ENCODE data around the gene URB1.

The URB1 gene

DNA sequence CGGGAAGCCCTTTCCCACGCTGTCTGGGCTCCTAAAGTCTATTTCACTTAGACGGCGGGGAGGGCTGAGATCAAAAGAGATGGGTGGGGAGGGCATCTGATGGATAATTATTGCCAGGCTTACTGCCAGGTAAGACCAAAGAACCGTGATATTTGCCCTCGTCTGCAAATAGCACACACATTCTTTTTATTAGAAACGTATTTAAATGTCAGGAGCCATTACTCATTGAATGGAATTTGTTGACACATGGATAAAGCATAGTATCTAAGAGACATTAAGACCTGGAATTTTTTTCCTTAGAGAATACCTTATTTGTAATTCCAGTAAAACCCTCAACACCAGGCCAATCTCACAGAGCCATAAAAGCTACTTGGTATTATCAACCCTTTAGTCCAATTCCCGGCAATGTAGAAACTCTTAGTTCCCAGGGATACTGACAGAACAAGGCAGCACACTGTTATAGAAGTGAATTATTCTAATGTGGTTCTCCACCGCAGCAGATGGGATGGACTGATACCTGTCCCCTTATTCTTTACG lies 10.6 kb downstream of the URB1 start:
- TF ChIP-seq, protein P1, sequence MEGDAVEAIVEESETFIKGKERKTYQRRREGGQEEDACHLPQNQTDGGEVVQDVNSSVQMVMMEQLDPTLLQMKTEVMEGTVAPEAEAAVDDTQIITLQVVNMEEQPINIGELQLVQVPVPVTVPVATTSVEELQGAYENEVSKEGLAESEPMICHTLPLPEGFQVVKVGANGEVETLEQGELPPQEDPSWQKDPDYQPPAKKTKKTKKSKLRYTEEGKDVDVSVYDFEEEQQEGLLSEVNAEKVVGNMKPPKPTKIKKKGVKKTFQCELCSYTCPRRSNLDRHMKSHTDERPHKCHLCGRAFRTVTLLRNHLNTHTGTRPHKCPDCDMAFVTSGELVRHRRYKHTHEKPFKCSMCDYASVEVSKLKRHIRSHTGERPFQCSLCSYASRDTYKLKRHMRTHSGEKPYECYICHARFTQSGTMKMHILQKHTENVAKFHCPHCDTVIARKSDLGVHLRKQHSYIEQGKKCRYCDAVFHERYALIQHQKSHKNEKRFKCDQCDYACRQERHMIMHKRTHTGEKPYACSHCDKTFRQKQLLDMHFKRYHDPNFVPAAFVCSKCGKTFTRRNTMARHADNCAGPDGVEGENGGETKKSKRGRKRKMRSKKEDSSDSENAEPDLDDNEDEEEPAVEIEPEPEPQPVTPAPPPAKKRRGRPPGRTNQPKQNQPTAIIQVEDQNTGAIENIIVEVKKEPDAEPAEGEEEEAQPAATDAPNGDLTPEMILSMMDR (IDR thresholded peaks at IDR 0.05; ENCODE audit: low read depth, low read length): no peak

GRCh38 chr21:32381571-32381970 lies 11.2 kb downstream of the URB1 start:
- TF ChIP-seq, protein P1 (IDR thresholded peaks at IDR 0.05; ENCODE audit: low read depth, low read length): no peak

More for the DNA sequence above, 10.6 kb downstream of the URB1 start:
- no peak overlapping the region for H3K4me3 ChIP-seq (ENCODE audit: low read depth, low read length)

GRCh38 chr21:32380940-32381339 lies 11.9 kb downstream of the URB1 start:
- TF ChIP-seq, protein P1 (IDR thresholded peaks at IDR 0.05; ENCODE audit: low read depth, low read length): no peak
- H3K4me3 ChIP-seq (ENCODE audit: low read depth, low read length): no peak overlapping the region

More at GRCh38 chr21:32381571-32381970, 11.2 kb downstream of the URB1 start:
- H3K4me3 ChIP-seq (ENCODE audit: low read depth, low read length): no peak overlapping the region

DNA sequence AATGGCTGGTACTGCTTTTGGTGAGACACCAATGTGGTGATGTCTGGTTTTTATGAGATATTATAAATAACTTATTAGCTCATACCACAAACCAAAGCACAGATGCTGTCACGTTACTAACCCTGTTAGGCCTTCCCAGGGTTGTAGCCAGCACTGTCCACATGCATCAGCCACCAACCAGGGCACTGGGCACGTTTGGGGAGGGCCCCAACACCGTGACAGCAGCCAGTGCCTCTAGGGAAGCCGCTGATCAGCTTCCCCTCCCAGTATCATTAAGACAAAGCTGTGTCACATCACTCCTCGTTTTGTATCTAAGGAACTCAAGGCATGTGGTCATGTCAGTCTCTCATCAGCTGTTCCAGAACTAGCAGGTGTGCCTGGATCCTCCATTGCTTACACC lies 13.9 kb downstream of the URB1 start:
- no peak overlapping the region for H3K4me3 ChIP-seq (ENCODE audit: low read depth, low read length)
- TF ChIP-seq, protein P1 (IDR thresholded peaks at IDR 0.05; ENCODE audit: low read depth, low read length): no peak

- TF ChIP-seq, protein P1 (IDR thresholded peaks at IDR 0.05; ENCODE audit: low read depth, low read length): no peak
- no peak overlapping the region for H3K4me3 ChIP-seq (ENCODE audit: low read depth, low read length)
These were observed 14.8 kb downstream of the URB1 start for GRCh38 chr21:32377991-32378390.

DNA sequence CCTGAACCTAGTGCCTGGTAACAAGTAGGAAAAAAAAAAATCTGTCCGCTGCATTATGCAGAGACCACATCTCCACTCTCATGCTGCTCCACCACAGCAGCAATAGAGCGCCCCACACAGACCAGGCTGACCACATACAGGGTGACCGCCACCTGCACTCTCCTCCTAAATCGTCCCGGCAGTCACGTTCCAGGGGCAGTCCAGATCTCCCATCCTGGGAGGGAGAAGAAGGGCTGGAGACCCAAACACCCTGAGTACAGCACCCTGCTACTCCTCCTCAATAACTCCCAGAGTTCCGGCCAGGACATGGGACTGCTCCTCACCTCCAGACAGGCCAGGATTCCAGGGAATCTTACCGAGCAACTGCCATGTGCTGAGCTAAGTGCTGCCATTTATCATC lies 15.3 kb downstream of the URB1 start:
- TF ChIP-seq, protein P1 (IDR thresholded peaks at IDR 0.05; ENCODE audit: low read depth, low read length): no peak
- H3K4me3 ChIP-seq (ENCODE audit: low read depth, low read length): no peak overlapping the region

DNA sequence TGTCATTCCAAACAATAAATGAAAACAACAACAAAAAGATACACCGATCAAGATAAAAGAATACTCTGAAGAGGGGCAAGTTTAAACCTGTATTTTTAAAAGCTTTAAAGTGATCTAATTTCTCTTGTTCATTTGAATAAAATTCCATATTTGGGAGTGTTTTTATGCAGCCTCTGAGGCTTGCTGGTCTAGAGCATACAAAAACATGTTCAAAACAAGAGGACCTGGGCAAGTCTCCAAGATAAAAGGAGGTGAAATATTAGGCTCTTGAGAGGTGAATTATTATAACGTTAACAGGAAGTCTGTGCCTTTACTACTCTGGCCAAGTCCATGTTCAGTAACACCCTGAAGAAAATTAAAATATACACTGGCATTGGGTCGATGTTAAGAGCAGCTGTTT lies 20.1 kb downstream of the URB1 start:
- no peak overlapping the region for H3K4me3 ChIP-seq (ENCODE audit: low read depth, low read length)
- TF ChIP-seq, protein P1 (IDR thresholded peaks at IDR 0.05; ENCODE audit: low read depth, low read length): no peak

All from WI38 (cell line).